IMR-90 (cell line): ENCODE measurements around the gene TMPRSS6. TPM values are rescaled to one million over a fixed set of nuclear protein-coding genes. Genes with fewer than 3 reads are reported as not detected.

Experiments
- ATAC-seq: fragments of 200-7000 bp; cut with Tn5 transposase; 2 replicates; pipeline ENCODE4 v1.9.1; 2020; ENCODE audit warnings: low read depth, mild to moderate bottlenecking, moderate library complexity
- BruUV-seq: library from RNA; stranded (reverse); fragments of 400-500 nt; replicated peaks from 2 replicates; lab custom pipeline; 2021; lab: Mats Ljungman, UMichigan
- CTCF ChIA-PET: fragments of 300-600 bp; formaldehyde crosslinking; extraction: SDS; loops from one replicate; lab custom pipeline; 2021; ENCODE audit warnings: antibody characterized with exemption; lab: Yijun Ruan, JAX
- POLR2A ChIA-PET: fragments of 300-600 bp; sonication (Branson Sonifier 250); formaldehyde crosslinking; loops from one replicate; lab custom pipeline; 2022; ENCODE audit warnings: antibody characterized with exemption; ENCODE audit not compliant: unreplicated experiment; lab: Charles Lee
- DNase-seq: peaks from one replicate; pipeline ENCODE4 v3.0.0; 2013
- H2AFZ ChIP-seq: replicated peaks from 2 replicates; pipeline ENCODE3; 2013; ENCODE audit warnings: low read length, mild to moderate bottlenecking; ENCODE audit not compliant: poor library complexity
- H2AK5ac ChIP-seq: 2 replicates; pipeline ENCODE4 v1.6.1; 2013; ENCODE audit warnings: low read depth, low read length, inconsistent platforms
- H2AK9ac ChIP-seq: replicated peaks from 2 replicates; pipeline ENCODE3; 2013; ENCODE audit warnings: mild to moderate bottlenecking, low read depth, low read length, moderate library complexity; ENCODE audit not compliant: poor library complexity
- H2BK120ac ChIP-seq: 2 replicates; pipeline ENCODE4 v1.6.1; 2013; ENCODE audit warnings: low read depth, low read length, inconsistent platforms
- H2BK15ac ChIP-seq: 3 replicates; pipeline ENCODE4 v1.6.1; 2013; ENCODE audit warnings: low read depth, low read length, inconsistent platforms
- H2BK20ac ChIP-seq: 2 replicates; pipeline ENCODE4 v1.6.1; 2013; ENCODE audit warnings: low read depth, mild to moderate bottlenecking, inconsistent platforms, low read length, moderate library complexity
- H2BK5ac ChIP-seq: 2 replicates; pipeline ENCODE4 v1.6.1; 2013; ENCODE audit warnings: mild to moderate bottlenecking, low read depth, low read length, inconsistent platforms; ENCODE audit not compliant: poor library complexity, severe bottlenecking
- H3K14ac ChIP-seq: replicated peaks from 2 replicates; pipeline ENCODE4 v1.6.1; 2013; ENCODE audit warnings: low read depth, low read length, inconsistent platforms
- H3K18ac ChIP-seq: 2 replicates; pipeline ENCODE4 v1.6.1; 2013; ENCODE audit warnings: low read depth, low read length, control low read depth
- H3K23ac ChIP-seq: 2 replicates; pipeline ENCODE4 v1.6.1; 2013; ENCODE audit warnings: low read depth, low read length, inconsistent platforms
- H3K27ac ChIP-seq: 2 replicates; pipeline ENCODE4 v1.5.1; 2013; ENCODE audit warnings: mild to moderate bottlenecking, control low read depth, low read length; ENCODE audit not compliant: insufficient read depth
- H3K27me3 ChIP-seq: 2 replicates; pipeline ENCODE4 v1.6.1; 2013; ENCODE audit warnings: low read length; ENCODE audit not compliant: control insufficient read depth, insufficient read depth
- H3K36me3 ChIP-seq: 2 replicates; pipeline ENCODE4 v1.6.1; 2013; ENCODE audit warnings: low read length, mixed read lengths; ENCODE audit not compliant: control insufficient read depth, insufficient read depth
- H3K4ac ChIP-seq: 2 replicates; pipeline ENCODE4 v1.6.1; 2013; ENCODE audit warnings: low read depth, low read length, inconsistent platforms
- H3K4me1 ChIP-seq: 2 replicates; pipeline ENCODE4 v1.6.1; 2013; ENCODE audit warnings: low read length, mixed read lengths; ENCODE audit not compliant: control insufficient read depth, insufficient read depth
- H3K4me2 ChIP-seq: 2 replicates; pipeline ENCODE4 v1.6.1; 2013; ENCODE audit warnings: low read depth, mild to moderate bottlenecking, control low read depth, low read length, moderate library complexity
- H3K4me3 ChIP-seq: 2 replicates; pipeline ENCODE4 v1.5.1; 2013; ENCODE audit warnings: low read depth, mild to moderate bottlenecking, control low read depth, low read length, moderate library complexity; ENCODE audit not compliant: insufficient read depth
- H3K56ac ChIP-seq: 2 replicates; pipeline ENCODE4 v1.6.1; 2013; ENCODE audit warnings: low read length, inconsistent platforms; ENCODE audit not compliant: insufficient read depth; ENCODE audit errors: extremely low read depth
- H3K79me1 ChIP-seq, 2 experiments: 2 replicates each; pipeline ENCODE4 v1.6.1; 2013; ENCODE audit warnings: low read length in 2 of 2, inconsistent platforms in 1 of 2, low read depth in 1 of 2
- H3K9ac ChIP-seq: 2 replicates; pipeline ENCODE4 v1.6.1; 2013; ENCODE audit warnings: low read depth, low read length, control low read depth
- H3K9me1 ChIP-seq: 2 replicates; pipeline ENCODE4 v1.6.1; 2013; ENCODE audit warnings: low read length, inconsistent platforms; ENCODE audit not compliant: insufficient read depth
- H3K9me3 ChIP-seq: 2 replicates; pipeline ENCODE4 v1.6.1; 2013; ENCODE audit warnings: low read length; ENCODE audit not compliant: control insufficient read depth, insufficient read depth
- H4K20me1 ChIP-seq: 2 replicates; pipeline ENCODE4 v1.6.1; 2013; ENCODE audit warnings: low read length, inconsistent platforms; ENCODE audit not compliant: insufficient read depth
- H4K5ac ChIP-seq: 2 replicates; pipeline ENCODE4 v1.6.1; 2013; ENCODE audit warnings: mild to moderate bottlenecking, low read depth, low read length, control low read depth
- H4K8ac ChIP-seq, 2 experiments: 2 replicates each; pipeline ENCODE4 v1.6.1; 2013; ENCODE audit warnings: low read depth in 2 of 2, low read length in 2 of 2, control low read depth in 1 of 2, inconsistent platforms in 1 of 2
- H4K91ac ChIP-seq: 2 replicates; pipeline ENCODE4 v1.6.1; 2013; ENCODE audit warnings: low read depth, low read length, inconsistent platforms; ENCODE audit not compliant: insufficient read depth
- FOS ChIP-seq: fragments of 150-350 bp; IDR thresholded peaks from 2 replicates; pipeline ENCODE4 v1.6.1; 2016; ENCODE audit warnings: low read depth, low read length
- MAFK ChIP-seq: IDR thresholded peaks from 2 replicates; pipeline ENCODE4 v1.6.1; 2012; ENCODE audit warnings: low read depth, low read length, improper control_type of control experiment
- RCOR1 ChIP-seq: IDR thresholded peaks from 2 replicates; pipeline ENCODE4 v1.6.1; 2012; ENCODE audit warnings: mild to moderate bottlenecking, low read length, improper control_type of control experiment; ENCODE audit not compliant: insufficient replicate concordance
- WGBS, 2 experiments: methylation state at CpG; one replicate each; pipeline versions ENCODE4 v1.1.5 to v1.1.7; 2013; ENCODE audit warnings: missing lambda C conversion rate in 2 of 2; ENCODE audit not compliant: insufficient read length in 1 of 2; ENCODE audit errors: extremely low coverage in 2 of 2; 5-methylcytosine and 5-hydroxymethylcytosine counted together
- dilution Hi-C: fragments of 300-500 bp; cut with HindIII; formaldehyde crosslinking; loops from one replicate; pipeline ENCODE4 v1.14.3; 2018; ENCODE audit warnings: low sequenced_read_pairs; ENCODE audit not compliant: unreplicated experiment
- in situ Hi-C: fragments of 300-500 bp; cut with MboI; formaldehyde crosslinking; loops from 3 replicates; pipeline ENCODE4 v1.14.3; 2019; ENCODE audit warnings: low sequenced_read_pairs, inconsistent platforms, mixed read lengths
- intact Hi-C: fragments of 100-400 bp; cut with micrococcal nuclease; formaldehyde crosslinking; loops from 2 replicates; pipeline ENCODE4 v1.10.0; 2022
- polyA plus RNA-seq, 3 experiments: library from polyadenylated mRNA; depleted of rRNA; stranded (reverse); fragments of >200 nt; gene quantifications; 2 replicates each; pipeline ENCODE4 v1.2.3, GENCODE V29; 2012; ENCODE audit warnings: low replicate concordance in 1 of 3
- total RNA-seq: library from RNA; depleted of rRNA; stranded (reverse); fragments of >200 nt; gene quantifications from 2 replicates; pipeline ENCODE4 v1.2.3, GENCODE V29; 2012
- TF ChIP-seq, protein P1 (sequence below): fragments of 150-350 bp; IDR thresholded peaks from 2 replicates; pipeline ENCODE4 v1.6.1; 2016; ENCODE audit warnings: low read depth, mild to moderate bottlenecking, low read length, moderate library complexity, borderline replicate concordance

The TMPRSS6 gene
- total and polyA plus RNA-seq, 2 of the 4 experiments (the other 2 are of a cell fraction) = not detected

DNA sequence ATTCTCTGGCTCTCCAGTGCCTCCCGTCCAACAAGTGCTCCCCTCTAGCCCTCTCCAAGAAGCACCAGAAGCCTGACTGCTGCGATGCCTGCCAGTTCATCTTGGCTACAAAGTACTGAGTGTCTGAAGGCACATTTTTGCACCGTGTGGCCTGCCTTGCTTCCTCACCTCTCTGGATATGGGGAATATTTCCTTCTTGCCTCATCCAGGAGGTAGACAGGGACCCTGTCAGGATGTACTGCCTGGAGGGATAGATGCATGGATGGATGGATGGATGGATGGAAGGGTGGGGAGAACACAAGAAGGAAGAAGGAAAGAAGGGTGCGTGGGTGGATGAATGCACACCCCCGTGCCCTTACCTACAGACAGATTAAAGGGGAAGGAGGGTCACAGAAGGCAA is 30.4 kb downstream of the TMPRSS6 start:
- no peak overlapping the region for H2BK120ac ChIP-seq
- H4K20me1 ChIP-seq = no peaks in the 10 kb centered on the region
- no peak overlapping the region for H2AK5ac ChIP-seq
- TF ChIP-seq RCOR1 = no peak
- TF ChIP-seq FOS = no peak
- TF ChIP-seq MAFK = no peak
- TF ChIP-seq, protein P1, sequence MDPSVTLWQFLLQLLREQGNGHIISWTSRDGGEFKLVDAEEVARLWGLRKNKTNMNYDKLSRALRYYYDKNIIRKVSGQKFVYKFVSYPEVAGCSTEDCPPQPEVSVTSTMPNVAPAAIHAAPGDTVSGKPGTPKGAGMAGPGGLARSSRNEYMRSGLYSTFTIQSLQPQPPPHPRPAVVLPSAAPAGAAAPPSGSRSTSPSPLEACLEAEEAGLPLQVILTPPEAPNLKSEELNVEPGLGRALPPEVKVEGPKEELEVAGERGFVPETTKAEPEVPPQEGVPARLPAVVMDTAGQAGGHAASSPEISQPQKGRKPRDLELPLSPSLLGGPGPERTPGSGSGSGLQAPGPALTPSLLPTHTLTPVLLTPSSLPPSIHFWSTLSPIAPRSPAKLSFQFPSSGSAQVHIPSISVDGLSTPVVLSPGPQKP = no peak
- no peak overlapping the region for H3K4ac ChIP-seq
- no peaks in the 10 kb centered on the region for H3K9me3 ChIP-seq
- in situ Hi-C loops = no loop called here
- no peaks in the 10 kb centered on the region for H3K9me1 ChIP-seq
- DNase-seq (no peak), ATAC-seq (no peak)
- no peak overlapping the region for H2BK15ac ChIP-seq
- H3K18ac ChIP-seq = no peak overlapping the region
- no peaks in the 10 kb centered on the region for H3K36me3 ChIP-seq
- no peak overlapping the region for H4K5ac ChIP-seq
- H3K9ac ChIP-seq = no peak overlapping the region
- H2BK20ac ChIP-seq = no peak overlapping the region
- BruUV-seq = no TSS peak
- peaks cover 44% of the 10 kb centered on the region for H3K27me3 ChIP-seq
- intact Hi-C loops = loop anchor here (5.0 kb wide), 1 partner anchor 378 kb away; no protein-coding TSS in a partner anchor
- no peak overlapping the region for H3K56ac ChIP-seq
- no peak overlapping the region for H4K91ac ChIP-seq
- H3K4me1 ChIP-seq = no peaks in the 10 kb centered on the region
- H3K4me3 ChIP-seq = no peak overlapping the region
- no peak overlapping the region for H3K27ac ChIP-seq
- dilution Hi-C loops = no loop called here
- H3K4me2 ChIP-seq = no peak overlapping the region
- H2AFZ ChIP-seq = peak overlapping the region; percentile 81
- H3K23ac ChIP-seq = no peak overlapping the region
- POLR2A ChIA-PET = no interaction called here
- H3K79me1 ChIP-seq = no peaks in the 10 kb centered on the region
- no CpG with 5 or more reads among the region's 5 CpGs for WGBS, 2 experiments
- no peak overlapping the region for H4K8ac ChIP-seq
- no peak overlapping the region for H3K14ac ChIP-seq
- H2BK5ac ChIP-seq = no peak overlapping the region
- H2AK9ac ChIP-seq = no peak overlapping the region
- CTCF ChIA-PET = no interaction called here
